ENCODE results near the gene TMSB4X.

Gene TMSB4X

DNA sequence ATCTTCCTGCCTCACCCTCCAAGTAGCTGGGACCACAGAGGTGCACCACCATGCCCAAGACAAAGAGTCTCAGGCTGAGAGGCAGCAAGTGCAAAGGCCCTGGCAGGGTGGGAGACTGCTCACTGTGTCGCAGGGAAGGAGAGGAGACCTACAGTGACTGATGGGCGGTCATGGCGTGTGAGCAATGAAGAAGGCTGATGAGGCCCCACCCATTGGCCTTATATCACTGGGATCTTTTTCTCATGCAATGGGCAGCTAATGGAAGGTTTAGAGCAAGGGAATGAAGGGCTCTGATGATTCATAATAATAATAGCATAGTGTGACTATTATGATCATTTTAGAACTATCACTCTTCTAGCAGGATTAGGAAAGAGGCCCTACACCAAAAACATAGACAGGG, 48.7 kb downstream of the TMSB4X start:
- DNase-seq = no peak

DNA sequence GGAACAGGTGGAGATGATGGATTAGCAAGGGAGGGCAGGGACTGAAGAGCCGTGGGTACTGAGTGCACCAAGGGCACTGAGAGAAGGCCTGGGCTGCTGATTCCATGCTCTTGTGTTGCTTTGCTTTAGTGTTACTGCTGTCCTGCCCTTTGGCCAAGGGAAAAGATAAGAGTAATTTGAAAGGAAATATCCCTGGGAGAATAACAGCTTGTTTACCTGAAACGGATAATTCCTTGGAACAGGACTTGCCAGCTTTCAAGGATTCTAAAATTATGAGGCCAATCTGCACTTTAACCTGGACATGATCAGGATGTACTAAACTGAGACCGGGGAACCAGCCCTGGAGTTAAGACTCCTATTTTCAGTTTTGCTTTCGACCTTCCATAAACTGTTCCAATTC, 49.1 kb downstream of the TMSB4X start:
- no peak for DNase-seq

DNA sequence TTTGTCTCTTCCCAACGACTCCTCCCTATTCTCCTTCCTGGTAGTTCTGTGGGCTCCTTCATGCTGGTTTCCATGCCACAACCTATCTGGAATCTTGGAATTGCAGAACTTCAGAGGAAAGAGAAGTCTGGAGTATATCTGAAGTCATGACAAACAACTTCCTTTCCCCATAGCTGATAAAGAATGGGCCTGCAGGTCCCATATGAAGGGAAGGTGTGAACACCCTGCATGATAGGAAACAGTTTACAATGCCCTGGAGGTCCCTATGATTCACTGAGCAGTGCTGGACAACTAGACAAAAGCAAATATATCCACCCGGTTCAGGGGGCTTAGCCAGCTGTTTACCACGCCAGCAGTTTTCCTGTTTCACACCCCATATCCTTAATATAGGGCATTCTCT, 50.1 kb downstream of the TMSB4X start:
- DNase-seq = no peak
